SKM-1 (cell line): ENCODE measurements around the gene NCK2.

Experiments used
- DNase-seq: peaks from one replicate; lab custom pipeline; 2025; ENCODE audit not compliant: unreplicated experiment; lab: John Stamatoyannopoulos, UW

NCK2 gene

DNA sequence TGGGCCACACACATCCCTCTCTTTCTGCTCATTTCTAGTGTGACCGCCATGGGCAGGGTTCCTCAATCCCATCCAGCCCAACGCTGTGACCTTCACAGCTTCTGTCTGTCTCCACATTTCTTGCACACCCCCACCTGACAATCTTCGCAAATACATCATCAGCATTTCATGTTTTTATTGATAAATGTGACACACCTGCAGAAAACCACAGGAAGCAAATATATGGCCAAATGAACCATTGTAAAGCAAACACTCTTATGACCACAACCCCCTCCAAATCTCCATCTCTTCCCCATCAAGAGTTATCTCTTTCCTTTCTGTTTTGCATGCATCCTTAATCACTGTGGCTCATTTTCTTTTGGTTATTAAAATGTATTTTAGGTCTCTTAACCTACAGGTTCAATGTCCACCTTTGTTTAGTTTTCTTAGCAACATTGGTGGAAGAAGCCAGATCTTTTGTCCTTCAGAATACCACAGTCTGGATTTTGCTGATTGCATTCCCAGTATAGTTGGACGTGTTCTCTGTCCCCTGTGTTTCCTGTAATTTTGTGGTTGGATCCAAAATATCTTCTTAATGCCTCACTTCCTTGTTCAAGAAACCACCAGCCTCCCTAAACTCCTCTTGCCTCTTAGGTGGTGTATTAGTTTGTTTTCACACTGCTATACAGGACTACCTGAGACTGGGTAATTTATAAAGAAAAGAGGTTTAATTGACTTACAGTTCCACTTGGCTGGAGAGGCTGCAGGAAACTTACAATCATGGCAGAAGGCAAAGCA lies 9.8 kb upstream of the NCK2 start:
- no peak for DNase-seq

DNA sequence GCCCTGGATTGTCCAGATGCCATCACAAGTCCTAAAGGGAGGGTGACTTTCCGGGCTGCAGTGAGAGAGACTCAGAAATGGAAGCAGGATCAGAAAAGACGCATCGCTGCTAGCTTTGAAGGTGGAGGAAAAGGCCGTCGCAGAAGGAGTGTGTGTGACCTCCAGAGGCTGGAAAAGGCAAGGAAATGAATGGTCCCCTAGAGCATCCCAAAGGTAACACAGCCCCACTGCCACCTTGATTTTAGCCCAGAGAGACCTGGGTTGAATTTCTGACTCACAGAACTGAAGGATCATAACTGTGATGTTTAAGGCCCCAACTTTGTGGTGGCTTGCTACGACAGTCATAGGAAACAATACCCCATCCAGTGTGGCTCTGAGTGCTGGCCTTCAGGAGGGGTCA lies 8.6 kb upstream of the NCK2 start:
- DNase-seq, result no peak

DNA sequence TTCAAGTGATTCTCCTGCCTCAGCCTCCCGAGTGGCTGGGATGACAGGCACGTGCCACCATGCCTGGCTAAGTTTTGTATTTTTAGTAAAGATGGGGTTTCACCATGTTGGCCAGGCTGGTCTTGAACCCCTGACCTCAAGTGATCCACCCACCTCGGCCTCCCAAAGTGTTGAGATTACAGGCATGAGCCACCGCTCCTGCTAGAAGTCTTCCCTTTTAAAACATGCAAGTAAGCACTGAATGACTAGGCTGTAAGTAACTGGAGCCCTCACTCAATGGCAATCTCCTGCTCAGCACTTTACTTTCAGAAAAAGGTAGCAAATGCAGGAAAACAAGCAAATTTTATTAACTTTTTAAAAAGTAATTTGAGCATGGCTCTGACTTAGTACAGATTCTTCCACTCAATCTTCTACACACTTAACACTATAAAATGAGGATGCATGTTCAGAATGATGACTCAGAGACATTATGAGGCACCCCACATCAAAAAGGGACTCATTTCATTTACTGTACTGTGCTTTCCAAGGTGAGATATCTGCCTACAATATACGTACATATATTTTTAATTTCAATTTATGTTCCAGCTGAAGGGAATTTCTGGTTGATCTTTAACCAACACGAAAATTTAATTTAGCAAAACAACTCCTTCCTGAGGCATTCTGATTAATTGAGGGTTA lies 6.6 kb upstream of the NCK2 start:
- no peak for DNase-seq

DNA sequence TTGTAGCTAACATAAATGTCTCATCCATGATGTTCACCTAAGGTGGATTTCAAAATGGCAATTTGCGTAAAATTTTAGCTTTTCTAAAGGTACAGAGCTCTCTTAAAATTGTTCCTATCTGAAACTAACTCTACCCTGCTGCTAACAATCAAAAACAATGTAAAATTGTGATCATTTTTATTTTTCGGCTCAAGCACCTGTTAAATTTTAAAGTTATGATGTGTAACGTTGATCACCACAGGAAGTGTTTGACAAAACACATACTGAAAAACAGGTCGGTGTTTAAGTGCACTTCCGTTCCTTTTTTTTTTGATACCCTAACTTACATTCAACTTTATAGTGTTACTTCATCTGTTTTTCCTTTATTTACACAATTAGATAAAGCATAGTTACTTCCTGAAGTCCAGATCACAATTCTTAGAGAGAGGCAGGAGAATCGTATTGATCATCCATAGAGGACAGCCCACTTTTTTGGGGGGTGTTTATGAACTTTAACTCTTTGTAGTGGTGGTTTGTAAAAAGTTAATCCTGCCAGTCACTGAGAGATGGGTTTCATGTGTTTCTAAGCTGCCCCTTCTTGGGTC lies 6.0 kb upstream of the NCK2 start:
- DNase-seq, result no peak

DNA sequence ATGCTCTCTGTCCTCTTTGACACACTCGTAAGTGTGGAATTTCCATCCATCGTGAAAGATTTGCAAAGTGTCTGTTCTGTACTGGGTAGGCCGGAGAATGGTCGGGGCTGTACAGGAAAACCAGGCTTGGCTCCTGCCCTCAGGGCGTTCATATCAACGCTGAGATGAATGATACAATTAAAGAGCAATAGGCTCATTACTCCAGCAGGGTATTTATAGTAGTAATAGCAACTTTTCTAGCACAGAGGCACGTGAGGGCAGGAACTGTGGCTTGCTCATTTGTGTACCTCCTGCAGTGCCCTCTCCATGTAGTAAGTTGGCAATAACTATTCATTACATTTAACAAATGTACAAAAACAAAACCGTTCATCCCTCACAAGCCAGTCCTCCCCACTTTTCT lies 5.3 kb upstream of the NCK2 start:
- no peak for DNase-seq

DNA sequence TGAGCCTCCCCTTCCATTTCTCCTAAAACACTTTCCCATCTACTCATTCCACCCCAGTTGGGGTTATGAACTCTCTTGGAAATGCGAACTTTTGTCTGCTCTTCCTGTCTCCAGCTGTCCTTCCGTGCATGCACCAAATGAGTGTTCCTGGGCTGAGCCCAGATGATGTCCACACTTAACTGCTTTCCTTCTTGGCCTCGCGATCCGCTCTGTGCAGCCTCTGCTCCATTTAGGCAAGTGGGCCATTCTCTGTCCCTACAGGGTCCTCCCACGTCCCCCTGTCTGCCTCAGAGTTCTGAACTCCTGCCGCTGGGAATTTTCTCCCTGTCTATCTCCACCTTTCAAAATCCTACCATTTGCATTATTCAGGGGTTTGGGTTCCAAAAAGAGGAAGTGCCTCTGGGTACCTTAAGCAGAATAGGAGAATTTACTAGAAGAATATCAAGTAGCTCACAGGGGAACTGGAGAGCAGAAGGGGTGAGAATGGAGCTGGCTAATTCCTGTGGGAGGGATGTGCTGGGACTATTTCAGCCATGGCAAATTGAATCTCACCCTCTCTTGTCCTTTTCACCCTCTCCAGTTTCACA lies 4.7 kb upstream of the NCK2 start:
- DNase-seq, result no peak

DNA sequence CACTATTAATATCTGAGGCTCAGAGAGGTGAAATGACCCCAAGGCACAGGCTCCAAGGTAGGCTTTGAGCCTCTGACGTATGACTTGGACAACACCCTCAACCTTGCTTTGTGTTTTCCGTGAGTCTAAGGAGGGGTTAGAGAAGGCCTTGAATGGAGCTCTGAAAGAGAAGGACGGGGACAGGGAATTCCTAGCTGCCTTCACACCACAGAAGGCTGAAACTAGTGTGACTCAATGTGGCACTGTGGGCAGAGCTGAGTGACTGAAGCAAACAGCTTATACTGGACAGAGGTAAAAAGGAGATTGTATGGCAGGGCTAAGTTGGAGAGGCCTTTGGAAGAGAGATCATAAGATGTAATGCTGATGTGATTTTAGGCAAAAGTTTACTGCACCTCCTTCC lies 3.5 kb upstream of the NCK2 start:
- DNase-seq, result no peak

DNA sequence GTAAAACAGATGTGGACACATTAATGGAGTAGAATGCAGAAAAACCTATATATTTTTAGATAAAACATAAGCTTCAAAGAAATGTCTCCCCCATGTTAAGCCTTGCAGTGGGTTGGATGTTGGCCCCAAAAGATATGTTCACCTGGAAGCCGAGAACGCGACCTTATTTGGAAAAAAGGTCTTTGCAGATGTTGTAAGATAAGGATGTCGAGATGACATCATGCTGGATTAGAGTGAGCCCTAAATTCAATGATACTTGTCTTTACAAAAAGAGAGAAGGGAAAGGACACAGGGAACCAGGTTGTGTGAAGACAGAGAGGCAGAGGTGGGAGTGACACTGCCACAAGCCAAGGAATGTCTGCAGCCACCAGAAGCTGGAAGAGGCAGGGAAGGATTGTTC lies 3.1 kb upstream of the NCK2 start:
- DNase-seq, result no peak

DNA sequence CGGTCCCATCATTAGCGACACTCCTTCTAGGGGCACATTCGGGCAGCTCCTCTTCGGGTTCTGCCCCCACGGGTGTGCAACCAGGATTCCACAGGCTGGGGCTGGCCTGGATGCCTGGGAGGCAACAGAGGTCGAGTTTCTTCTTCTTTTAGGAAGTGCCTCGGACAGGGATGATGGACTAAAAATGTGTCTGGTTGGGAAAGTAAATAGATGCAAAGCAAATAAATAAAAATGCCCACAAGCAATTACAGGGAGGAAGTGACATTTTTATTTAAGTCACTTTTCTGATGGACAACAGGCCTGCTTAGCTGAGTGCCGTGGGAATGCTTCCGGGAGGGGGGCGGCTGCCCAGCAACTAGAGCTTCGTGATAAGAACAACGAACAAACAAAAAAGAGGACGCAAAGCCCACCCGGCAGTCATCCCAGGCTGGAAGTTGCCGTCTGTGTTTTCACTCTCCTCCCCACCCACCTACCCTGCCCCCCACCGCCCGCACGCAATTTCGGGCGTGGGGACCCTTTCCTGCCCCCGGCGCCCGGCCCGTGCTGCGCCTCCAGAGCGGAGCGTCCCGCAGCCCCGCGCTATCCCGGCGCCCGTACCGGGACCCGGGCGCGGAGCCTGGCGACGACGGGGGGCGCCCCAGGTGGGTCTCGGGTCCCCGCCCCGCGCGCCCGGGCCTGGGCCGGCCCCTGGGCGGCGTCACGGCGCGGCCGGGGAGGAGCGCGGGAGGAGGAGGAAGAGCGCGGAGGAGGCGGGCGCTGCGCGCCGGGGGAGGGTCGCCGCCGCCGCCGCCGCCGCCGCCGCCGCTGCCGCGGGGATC lies 412 bp upstream of the NCK2 start:
- peak; percentile 24 for DNase-seq

DNA sequence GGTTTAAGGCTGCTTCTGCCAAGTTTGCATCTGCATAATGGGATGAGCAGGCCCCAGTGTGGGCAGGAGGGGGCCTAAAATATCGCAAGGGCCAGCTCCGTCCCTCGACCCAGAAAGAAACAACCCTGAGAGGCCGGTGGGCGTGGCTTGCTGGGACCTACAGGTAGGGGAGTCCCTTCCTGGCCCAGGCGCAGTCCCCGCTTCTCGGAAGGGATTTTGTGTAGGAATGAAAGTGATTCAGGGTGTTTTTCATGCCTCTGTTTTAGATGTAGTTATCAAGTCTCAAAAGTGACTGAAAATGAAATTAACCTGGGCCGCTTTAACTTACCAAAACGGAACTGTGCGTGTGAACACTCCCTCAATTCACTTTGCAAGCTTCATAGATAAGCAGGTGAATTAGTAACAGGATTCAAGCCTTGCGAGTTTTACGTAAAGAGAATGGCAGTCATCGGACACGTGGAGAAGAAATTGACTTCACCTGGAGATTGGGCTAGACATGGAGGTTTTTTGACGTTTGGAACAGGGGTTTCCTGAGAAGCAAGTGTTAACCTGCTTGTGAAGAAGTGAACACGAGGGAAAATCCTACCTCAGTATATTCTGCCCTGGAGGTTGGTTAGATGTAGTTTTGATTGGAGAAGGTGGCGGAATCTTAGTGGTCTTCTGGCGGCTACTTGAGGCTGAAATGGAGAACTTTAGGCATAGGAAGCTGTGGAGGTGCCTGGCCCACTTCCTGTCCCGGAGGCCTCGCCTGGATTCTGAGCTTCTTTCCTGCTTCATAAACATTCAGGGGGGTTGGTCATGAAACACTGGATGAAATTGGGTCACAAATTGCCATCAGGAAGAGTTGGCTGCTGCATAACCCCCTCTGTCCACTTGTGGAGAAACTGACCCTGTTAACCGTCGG lies 1.7 kb downstream of the NCK2 start:
- no peak for DNase-seq

DNA sequence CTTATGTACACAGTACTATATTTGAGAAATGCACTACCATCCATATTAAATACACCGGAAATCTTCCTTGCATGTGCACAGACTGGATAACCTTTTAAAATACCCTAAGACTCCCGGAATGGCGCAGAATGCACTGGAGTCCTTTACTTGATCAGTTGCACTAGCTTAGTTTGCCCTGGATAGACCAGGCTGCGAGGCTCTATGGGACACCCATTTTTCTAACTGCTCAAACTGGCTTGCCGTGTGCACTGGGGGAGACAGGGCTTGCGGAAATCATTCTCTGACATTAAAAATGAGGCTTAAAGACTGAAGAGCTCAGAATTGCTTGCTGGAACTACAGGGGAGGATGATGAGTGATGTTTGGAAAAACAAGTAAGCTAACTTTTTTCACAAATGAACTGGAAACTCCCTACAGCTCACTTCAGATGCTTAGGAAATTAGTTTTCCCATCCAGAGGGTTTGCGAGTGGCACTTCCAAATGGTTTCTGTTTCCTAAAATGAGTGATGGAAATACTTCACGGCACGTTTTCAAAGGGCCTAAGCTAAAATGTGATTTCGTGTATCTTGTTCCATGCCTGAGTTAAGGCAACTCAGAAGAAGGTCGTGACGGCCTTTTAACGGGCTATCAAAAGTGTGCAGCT lies 2.7 kb downstream of the NCK2 start:
- no peak for DNase-seq

DNA sequence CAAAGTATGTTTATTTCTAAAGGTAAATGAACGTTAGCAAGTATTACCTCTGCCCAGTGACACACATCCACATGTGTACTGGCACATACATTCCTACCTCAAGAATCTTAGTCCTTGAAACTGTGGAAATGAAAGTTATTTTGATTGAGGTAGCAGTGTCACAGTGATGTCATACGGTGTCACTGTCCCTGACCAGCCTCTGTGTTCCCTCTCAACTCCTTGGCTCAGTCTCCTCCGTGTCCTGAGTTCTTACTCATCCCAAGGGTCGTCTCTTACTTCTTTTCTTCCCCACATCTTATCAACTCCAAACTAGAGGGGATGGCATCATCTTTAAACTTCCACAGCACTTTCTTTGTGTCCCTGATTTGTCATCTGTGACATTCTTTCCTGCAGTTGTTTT lies 3.3 kb downstream of the NCK2 start:
- DNase-seq, result no peak

DNA sequence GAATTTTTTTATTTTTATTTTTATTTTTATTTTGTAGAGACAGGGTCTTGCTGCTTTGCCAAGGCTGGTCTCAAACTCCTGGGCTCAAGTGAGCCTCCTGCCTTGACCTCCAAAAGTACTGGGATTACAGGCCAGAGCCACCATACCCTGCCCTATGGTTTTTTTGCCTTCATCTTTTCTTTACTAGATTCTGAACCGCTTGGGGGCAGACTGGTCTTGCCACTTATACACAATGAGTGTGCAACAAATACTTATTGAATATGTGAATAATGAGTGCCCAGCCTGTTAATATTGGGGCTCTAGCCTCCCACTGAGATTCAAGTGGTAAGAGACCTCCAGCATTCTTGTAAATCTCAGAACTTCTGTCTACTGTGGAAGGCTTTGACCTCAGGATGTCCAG lies 3.9 kb downstream of the NCK2 start:
- DNase-seq, result no peak

DNA sequence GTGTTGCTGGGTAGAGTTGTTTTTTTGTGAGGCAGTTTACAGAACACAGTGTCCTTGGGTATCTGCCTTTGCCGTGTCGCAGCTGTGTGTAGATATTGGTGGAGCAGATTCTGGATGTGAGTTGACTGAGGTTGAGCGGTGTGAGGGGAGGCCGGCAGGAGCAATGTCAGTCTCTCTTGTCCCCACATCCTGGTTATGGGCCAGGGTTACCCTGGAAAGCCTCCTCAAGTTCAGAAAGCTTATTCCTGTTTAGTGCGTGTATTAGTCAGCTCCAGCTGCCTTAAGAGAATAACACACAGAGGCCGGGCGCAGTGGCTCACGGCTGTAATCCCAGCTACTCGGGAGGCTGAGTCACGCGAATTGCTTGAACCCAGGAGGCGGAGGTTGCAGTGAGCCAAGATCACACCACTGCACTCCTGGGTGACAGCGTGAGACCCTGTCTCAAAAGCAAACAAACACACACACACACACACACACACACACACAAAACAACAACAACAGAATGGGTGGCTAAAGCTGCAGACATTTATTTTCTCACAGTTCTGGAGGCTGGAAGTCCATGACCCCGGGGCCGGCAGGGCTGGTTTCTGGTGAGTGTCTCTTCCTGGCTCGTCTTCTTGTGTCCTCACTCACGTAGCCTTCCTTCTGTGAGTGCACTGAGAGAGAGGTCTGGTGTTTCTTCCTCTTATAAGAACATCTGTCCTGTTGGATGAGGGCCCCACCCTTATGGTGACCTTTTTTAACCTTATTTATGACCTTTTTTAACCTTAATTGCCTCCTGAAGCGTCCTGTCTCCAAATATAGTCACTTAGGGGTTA lies 5.1 kb downstream of the NCK2 start:
- no peak for DNase-seq

DNA sequence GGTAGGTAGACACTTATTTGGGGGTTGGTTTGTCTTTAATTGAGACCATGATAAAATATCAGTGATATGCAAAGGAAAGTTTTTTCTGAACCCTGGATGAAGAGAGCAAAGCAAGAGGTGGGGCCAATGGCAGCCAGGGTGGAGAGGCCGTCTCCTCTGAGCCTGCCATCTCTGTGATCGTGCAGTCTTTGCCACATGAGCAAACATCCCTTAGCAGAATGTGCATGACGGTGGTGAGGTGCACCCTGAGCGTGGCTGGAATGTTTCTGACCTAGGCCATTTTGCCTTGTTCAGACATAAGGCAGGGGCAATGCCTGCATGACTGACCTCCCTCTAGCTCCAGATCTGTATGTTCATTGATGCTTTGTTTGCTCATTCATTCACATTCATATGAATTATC lies 6.0 kb downstream of the NCK2 start:
- no peak for DNase-seq

DNA sequence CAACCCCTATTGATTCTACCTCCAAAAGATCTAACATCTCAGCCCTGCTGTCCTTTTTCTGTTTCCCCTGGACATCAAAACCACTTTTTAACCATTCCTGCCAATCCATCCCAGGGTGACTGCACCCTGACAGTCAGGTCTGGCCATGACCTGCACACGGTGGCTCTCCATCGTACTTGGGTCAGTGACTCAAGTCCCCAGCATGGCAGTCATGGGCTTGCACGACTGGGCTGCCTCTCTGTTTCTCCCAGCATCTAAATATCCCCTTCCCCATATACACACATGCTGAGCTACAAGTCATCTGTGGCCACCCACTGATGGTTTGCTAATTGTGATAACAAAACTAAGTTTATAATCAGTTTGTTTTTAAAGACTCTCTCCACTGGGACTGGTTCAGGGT lies 6.6 kb downstream of the NCK2 start:
- no peak for DNase-seq

DNA sequence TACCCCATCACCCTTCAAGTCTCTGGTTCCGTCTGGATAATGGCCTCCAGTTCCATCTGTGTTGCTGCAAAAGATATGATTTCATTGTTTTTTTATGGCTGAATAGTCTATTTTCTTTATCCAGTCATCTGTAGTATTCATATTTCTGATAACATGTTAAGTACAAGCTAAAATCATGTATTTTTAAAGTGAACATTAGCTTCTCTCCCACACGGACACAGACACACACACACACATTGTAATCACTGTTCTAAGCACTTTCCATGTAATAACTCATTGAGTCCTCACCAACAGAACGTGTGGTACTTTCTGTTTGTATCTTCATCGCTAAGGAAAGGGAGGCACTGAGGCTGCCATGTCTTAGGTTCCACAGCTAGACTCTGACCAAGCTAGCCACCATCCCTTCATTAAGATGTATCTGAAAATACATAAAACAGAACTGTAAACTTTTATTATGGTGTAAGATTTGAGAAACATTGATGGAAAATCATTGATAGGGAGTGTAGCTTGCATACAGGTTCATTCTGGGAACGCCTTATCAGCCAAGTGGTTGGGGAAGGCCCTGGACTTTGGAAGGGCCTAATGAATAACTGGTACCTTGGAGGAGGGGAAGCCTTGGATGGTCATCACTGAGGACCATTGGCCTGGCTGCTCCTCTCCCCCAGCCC lies 8.1 kb downstream of the NCK2 start:
- no peak for DNase-seq

DNA sequence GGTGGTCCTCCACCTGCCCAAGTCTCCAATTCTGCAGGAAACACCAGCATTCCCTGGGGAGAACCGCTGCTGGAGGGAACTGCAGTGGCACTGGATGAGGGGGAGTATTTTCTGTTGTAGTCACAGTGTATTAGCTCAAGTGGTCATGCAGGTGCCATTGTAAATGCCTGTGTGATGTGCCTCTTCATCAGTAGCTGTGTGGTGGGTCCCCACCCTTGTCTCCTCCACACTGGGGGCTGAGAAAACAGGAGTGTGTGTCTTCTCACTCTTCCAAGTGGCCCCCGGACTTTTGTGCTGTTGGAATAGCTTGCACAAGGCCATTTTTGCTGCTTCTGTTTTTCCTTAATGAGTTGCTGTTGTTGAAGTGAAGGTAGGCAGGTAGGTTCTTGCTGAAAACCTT lies 8.7 kb downstream of the NCK2 start:
- no peak for DNase-seq
